ENCODE results near the gene TIMP3.

DNA sequence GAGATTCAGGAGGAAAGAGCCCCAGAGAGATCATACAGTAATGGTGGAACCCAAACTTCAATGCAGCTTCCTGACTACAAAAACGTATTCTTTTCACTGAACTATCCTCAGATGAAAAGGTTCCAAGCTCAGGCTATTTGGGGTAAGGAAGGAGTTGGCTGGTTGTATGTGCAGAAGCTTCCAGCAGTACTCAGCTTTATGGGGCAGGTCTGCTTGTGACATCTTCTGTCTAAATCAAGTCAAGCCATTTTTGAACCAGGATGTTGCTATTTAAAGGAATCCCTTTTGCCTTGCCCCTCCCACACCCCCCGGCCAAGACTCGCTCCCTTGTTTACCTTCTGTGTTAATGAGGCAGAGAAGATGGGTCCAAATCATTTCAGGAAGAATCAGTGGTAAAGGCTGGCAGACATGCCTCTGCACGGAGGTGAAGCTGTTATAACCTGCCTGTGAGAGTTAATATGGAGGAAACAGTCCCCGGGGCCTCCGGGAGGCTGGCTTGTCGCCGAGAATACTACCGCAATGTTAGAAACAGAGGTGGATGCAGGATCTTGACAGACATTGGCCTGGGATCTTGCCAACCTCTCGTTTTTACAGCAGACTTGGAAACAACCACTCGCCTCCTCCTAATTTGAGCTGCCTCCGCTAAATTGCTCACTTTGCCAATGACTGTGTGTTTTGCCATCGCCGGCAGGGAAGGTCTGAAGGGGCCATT, 45.4 kb downstream of the TIMP3 start:
- TF ChIP-seq, protein P1, sequence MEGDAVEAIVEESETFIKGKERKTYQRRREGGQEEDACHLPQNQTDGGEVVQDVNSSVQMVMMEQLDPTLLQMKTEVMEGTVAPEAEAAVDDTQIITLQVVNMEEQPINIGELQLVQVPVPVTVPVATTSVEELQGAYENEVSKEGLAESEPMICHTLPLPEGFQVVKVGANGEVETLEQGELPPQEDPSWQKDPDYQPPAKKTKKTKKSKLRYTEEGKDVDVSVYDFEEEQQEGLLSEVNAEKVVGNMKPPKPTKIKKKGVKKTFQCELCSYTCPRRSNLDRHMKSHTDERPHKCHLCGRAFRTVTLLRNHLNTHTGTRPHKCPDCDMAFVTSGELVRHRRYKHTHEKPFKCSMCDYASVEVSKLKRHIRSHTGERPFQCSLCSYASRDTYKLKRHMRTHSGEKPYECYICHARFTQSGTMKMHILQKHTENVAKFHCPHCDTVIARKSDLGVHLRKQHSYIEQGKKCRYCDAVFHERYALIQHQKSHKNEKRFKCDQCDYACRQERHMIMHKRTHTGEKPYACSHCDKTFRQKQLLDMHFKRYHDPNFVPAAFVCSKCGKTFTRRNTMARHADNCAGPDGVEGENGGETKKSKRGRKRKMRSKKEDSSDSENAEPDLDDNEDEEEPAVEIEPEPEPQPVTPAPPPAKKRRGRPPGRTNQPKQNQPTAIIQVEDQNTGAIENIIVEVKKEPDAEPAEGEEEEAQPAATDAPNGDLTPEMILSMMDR (IDR thresholded peaks at IDR 0.05), result no peak
- no peak for TF ChIP-seq POLR2A (IDR thresholded peaks at IDR 0.05)
